ENCODE data around the gene UBE2L3. TPM values are rescaled to one million over a fixed set of nuclear protein-coding genes. Genes with fewer than 3 reads are reported as not detected.
"Not testable (repeated sequence)": the region's sequence is repeated elsewhere in the genome, so short reads cannot be mapped to it uniquely, and the experiment has no call there.

The UBE2L3 gene
- total and polyA plus RNA-seq, 4 experiments from 2014 or later: 39.2 to 116 (median 71.7) TPM

DNA sequence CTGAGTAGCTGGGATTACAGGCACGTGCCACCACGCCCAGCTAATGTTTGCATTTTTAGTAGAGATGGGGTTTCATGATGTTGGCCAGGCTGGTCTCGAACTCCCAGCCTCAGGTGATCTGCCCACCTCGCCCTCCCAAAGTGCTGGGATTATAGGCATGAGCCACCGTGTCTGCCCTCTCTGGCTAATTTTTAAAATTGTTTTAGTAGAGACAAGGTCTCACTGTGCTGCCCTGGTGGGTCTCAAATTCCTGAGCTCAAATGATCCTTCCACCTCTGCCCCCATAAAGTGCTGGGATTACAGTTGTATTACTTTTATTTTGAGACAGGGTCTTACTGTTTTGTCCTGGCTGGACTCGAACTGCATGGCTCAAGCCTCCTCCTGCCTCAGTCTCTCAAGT is 78.0 kb downstream of the UBE2L3 start:
- H3K27me3 ChIP-seq (ENCODE audit: insufficient read depth, low read length); intact Hi-C loops (cut with micrococcal nuclease); H3K9me3 ChIP-seq (ENCODE audit: control insufficient read depth in 1 of 2, low read length in 2 of 2); H3K9me3 Mint-ChIP-seq; H3K27ac ChIP-seq (ENCODE audit: low read depth, low read length); H3K27me3 Mint-ChIP-seq; H3K27ac Mint-ChIP-seq; DNase-seq; H3K36me3 ChIP-seq (ENCODE audit: insufficient read depth, low read length); H3K4me3 ChIP-seq (ENCODE audit: low read length in 2 of 2): not testable (repeated sequence)
- H3K4me1 ChIP-seq (ENCODE audit: insufficient read depth, low read length): peaks cover 28% of the 10 kb centered on the region
- peak overlapping the region in 2 of 8 donors; percentile 42 to 50 for H3K4me3 Mint-ChIP-seq
- ChIA-PET POLR2A (ENCODE audit: partially characterized antibody) (interaction anchor here (7.1 kb wide), 1 partner anchor 17 kb away, joined by 201 read pairs; the partner anchor contains the start of gene YDJC), CTCF (ENCODE audit: partially characterized antibody) (interaction anchor here (0.7 to 7.2 kb wide), 7 partner anchors 11 to 76 kb away, joined by 3 to 245 read pairs (median 11); partner anchors contain the start of genes CCDC116 and YDJC)
- H3K36me3 Mint-ChIP-seq: peaks cover 17 to 25% of the 10 kb centered on the region in 2 donors
- peaks cover 17 to 44% (median 29%) of the 10 kb centered on the region in 4 donors for H3K4me1 Mint-ChIP-seq

- Histone ChIP-seq H3K27me3 (ENCODE audit: insufficient read depth, low read length) (no peaks in the 10 kb centered on the region), H3K4me3 (ENCODE audit: low read length in 2 of 2) (no peak overlapping the region), H3K36me3 (ENCODE audit: insufficient read depth, low read length) (peaks cover 6% of the 10 kb centered on the region), H3K4me1 (ENCODE audit: insufficient read depth, low read length) (peaks cover 33% of the 10 kb centered on the region), H3K27ac (ENCODE audit: low read depth, low read length) (no peak overlapping the region), H3K9me3 (ENCODE audit: control insufficient read depth in 1 of 2, low read length in 2 of 2) (no peaks in the 10 kb centered on the region)
- H3K36me3 Mint-ChIP-seq: peaks cover 17 to 30% of the 10 kb centered on the region in 2 donors
- intact Hi-C loops (cut with micrococcal nuclease): no loop called here
- peaks cover 0 to 1% of the 10 kb centered on the region in 2 donors for H3K27me3 Mint-ChIP-seq
- H3K9me3 Mint-ChIP-seq: no peaks in the 10 kb centered on the region
- peaks cover 16 to 46% (median 30%) of the 10 kb centered on the region in 4 donors for H3K4me1 Mint-ChIP-seq
- POLR2A ChIA-PET (ENCODE audit: partially characterized antibody): interaction anchor here (1.4 to 7.1 kb wide), 3 partner anchors 14 to 19 kb away, joined by 3 to 201 read pairs (median 4); partner anchors contain the start of genes CCDC116, PPIL2 and YDJC
- CTCF ChIA-PET (ENCODE audit: partially characterized antibody): interaction anchor here (0.6 to 7.2 kb wide), 16 partner anchors 8 to 78 kb away, joined by 3 to 245 read pairs (median 5); partner anchors contain the start of genes CCDC116, PPIL2 and YDJC
- peak; percentile 80 to 85 (median 82) for DNase-seq
- peak overlapping the region in 1 of 8 donors; percentile 46 for H3K4me3 Mint-ChIP-seq
- peak overlapping the region in 4 of 7 donors; percentile 13 to 83 (median 58) for H3K27ac Mint-ChIP-seq
These were observed 79.4 kb downstream of the UBE2L3 start for GRCh38 chr22:21646608-21647590.

DNA sequence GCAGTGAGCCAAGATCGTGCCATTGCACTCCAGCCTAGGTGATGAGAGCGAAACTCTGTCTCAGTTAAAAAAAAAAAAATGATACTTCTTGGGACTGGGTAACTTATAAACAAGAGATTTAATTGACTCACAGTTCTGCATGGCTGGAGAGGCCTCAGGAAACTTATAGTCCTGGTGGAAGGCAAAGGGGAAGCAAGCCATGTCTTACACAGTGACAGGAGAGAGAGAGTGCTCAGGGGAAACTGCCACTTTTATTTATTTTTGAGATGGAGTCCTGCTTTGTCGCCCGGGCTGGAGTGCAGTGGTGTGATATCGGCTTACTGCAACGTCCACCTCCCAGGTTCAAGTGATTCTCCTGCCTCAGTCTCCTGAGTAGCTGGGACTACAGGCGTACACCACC is 82.8 kb downstream of the UBE2L3 start:
- Mint-ChIP-seq H3K36me3 (peaks cover 11 to 17% of the 10 kb centered on the region in 2 donors), H3K27me3 (peaks cover 0 to 1% of the 10 kb centered on the region in 2 donors), H3K9me3 (no peaks in the 10 kb centered on the region), H3K4me1 (peaks cover 8 to 30% (median 18%) of the 10 kb centered on the region in 4 donors), H3K27ac (peak overlapping the region in 1 of 7 donors; percentile 21), H3K4me3 (peak overlapping the region in 4 of 8 donors; percentile 46 to 90 (median 51))
- Histone ChIP-seq H3K36me3 (ENCODE audit: insufficient read depth, low read length) (peaks cover 6% of the 10 kb centered on the region), H3K4me3 (ENCODE audit: low read length in 2 of 2) (no peak overlapping the region), H3K9me3 (ENCODE audit: control insufficient read depth in 1 of 2, low read length in 2 of 2) (no peaks in the 10 kb centered on the region), H3K27ac (ENCODE audit: low read depth, low read length) (no peak overlapping the region), H3K27me3 (ENCODE audit: insufficient read depth, low read length) (no peaks in the 10 kb centered on the region), H3K4me1 (ENCODE audit: insufficient read depth, low read length) (peaks cover 30% of the 10 kb centered on the region)
- no peak for DNase-seq
- POLR2A ChIA-PET (ENCODE audit: partially characterized antibody): interaction anchor here (0.7 kb wide), 1 partner anchor 1616 kb away, joined by 3 read pairs; no protein-coding TSS in a partner anchor
- CTCF ChIA-PET (ENCODE audit: partially characterized antibody): interaction anchor here (2.7 to 4.3 kb wide), 3 partner anchors 8 to 21 kb away, joined by 7 to 18 read pairs (median 17); partner anchors contain the start of genes SDF2L1 and YDJC
- intact Hi-C loops (cut with micrococcal nuclease): no loop called here

- Histone ChIP-seq H3K27ac (ENCODE audit: low read depth, low read length) (no peak overlapping the region), H3K9me3 (ENCODE audit: control insufficient read depth in 1 of 2, low read length in 2 of 2) (no peaks in the 10 kb centered on the region), H3K4me3 (ENCODE audit: low read length in 2 of 2) (peak overlapping the region; percentile 56 to 74), H3K4me1 (ENCODE audit: insufficient read depth, low read length) (peaks cover 30% of the 10 kb centered on the region), H3K27me3 (ENCODE audit: insufficient read depth, low read length) (no peaks in the 10 kb centered on the region), H3K36me3 (ENCODE audit: insufficient read depth, low read length) (peaks cover 6% of the 10 kb centered on the region)
- Mint-ChIP-seq H3K36me3 (peaks cover 11 to 14% of the 10 kb centered on the region in 2 donors), H3K27me3 (peaks cover 0 to 1% of the 10 kb centered on the region in 2 donors), H3K9me3 (no peaks in the 10 kb centered on the region), H3K4me3 (peak overlapping the region; percentile 81 to 95 (median 88)), H3K27ac (peak overlapping the region in 5 of 7 donors; percentile 1 to 87 (median 59)), H3K4me1 (peaks cover 8 to 30% (median 19%) of the 10 kb centered on the region in 4 donors)
- CTCF ChIA-PET (ENCODE audit: partially characterized antibody): interaction anchor here (1.0 to 4.3 kb wide), 4 partner anchors 8 to 22 kb away, joined by 3 to 18 read pairs (median 12); partner anchors contain the start of genes SDF2L1 and YDJC
- intact Hi-C loops (cut with micrococcal nuclease): no loop called here
- POLR2A ChIA-PET (ENCODE audit: partially characterized antibody): interaction anchor here (1.0 to 4.2 kb wide), 5 partner anchors 9 to 24 kb away, joined by 3 to 26 read pairs (median 7); partner anchors contain the start of genes PPIL2, SDF2L1 and YDJC
- no peak for DNase-seq
These were observed 83.5 kb downstream of the UBE2L3 start for GRCh38 chr22:21650823-21651520.

DNA sequence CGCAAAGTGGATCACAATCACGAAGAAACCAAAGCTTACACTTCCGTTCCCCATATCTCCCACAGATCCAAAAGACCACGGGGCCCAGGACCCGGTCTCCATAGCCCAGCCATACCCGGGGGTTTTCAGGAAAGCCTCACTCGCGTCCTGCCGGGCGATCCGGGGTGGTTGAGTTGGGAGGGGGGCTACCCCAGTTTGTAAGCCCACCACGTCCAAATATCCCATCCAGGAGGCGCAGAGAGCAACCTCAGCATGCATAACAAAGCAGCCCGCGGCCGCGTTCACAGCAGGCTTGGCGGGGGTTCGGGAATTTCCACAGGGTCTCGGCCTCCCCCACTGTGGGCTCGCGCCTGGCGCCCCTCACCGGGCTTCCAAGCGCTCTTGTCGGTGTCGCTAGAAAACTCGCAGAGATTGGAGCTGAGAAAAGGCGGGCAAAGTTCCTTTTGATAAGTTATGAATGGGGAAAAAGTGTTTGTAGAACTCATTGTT is 84.1 kb downstream of the UBE2L3 start:
- peak overlapping the region; percentile 1 to 87 (median 43) for H3K27ac Mint-ChIP-seq
- DNase-seq: no peak
- H3K27me3 Mint-ChIP-seq: peaks cover 0 to 1% of the 10 kb centered on the region in 2 donors
- H3K27me3 ChIP-seq (ENCODE audit: insufficient read depth, low read length): no peaks in the 10 kb centered on the region
- ChIA-PET POLR2A (ENCODE audit: partially characterized antibody) (interaction anchor here (1.0 to 4.2 kb wide), 5 partner anchors 8 to 25 kb away, joined by 3 to 26 read pairs (median 7); partner anchors contain the start of genes PPIL2, SDF2L1 and YDJC), CTCF (ENCODE audit: partially characterized antibody) (interaction anchor here (1.0 to 4.3 kb wide), 3 partner anchors 9 to 22 kb away, joined by 3 to 18 read pairs (median 17); partner anchors contain the start of genes SDF2L1 and YDJC)
- peak overlapping the region; percentile 56 to 74 for H3K4me3 ChIP-seq (ENCODE audit: low read length in 2 of 2)
- intact Hi-C loops (cut with micrococcal nuclease): loop anchor here (1.0 kb wide), 2 partner anchors 9 to 15 kb away; partner anchors contain the start of genes PPIL2 and SDF2L1
- no peaks in the 10 kb centered on the region for H3K9me3 Mint-ChIP-seq
- H3K36me3 Mint-ChIP-seq: peaks cover 8 to 9% of the 10 kb centered on the region in 2 donors
- H3K36me3 ChIP-seq (ENCODE audit: insufficient read depth, low read length): peaks cover 6% of the 10 kb centered on the region
- peaks cover 31% of the 10 kb centered on the region for H3K4me1 ChIP-seq (ENCODE audit: insufficient read depth, low read length)
- no peaks in the 10 kb centered on the region for H3K9me3 ChIP-seq (ENCODE audit: control insufficient read depth in 1 of 2, low read length in 2 of 2)
- H3K4me1 Mint-ChIP-seq: peaks cover 11 to 31% (median 21%) of the 10 kb centered on the region in 4 donors
- H3K27ac ChIP-seq (ENCODE audit: low read depth, low read length): peak overlapping the region; percentile 42
- peak overlapping the region; percentile 81 to 95 (median 88) for H3K4me3 Mint-ChIP-seq

- Histone ChIP-seq H3K27ac (ENCODE audit: low read depth, low read length) (peak overlapping the region; percentile 42), H3K27me3 (ENCODE audit: insufficient read depth, low read length) (no peaks in the 10 kb centered on the region), H3K4me1 (ENCODE audit: insufficient read depth, low read length) (peaks cover 31% of the 10 kb centered on the region), H3K36me3 (ENCODE audit: insufficient read depth, low read length) (peaks cover 3% of the 10 kb centered on the region), H3K4me3 (ENCODE audit: low read length in 2 of 2) (peak overlapping the region; percentile 56 to 74), H3K9me3 (ENCODE audit: control insufficient read depth in 1 of 2, low read length in 2 of 2) (no peaks in the 10 kb centered on the region)
- Mint-ChIP-seq H3K27me3 (no peaks in the 10 kb centered on the region), H3K27ac (peak overlapping the region in 6 of 7 donors; percentile 13 to 87 (median 36)), H3K4me3 (peak overlapping the region; percentile 81 to 95 (median 88)), H3K4me1 (peaks cover 13 to 32% (median 22%) of the 10 kb centered on the region in 4 donors), H3K9me3 (no peaks in the 10 kb centered on the region), H3K36me3 (peaks cover 4 to 5% of the 10 kb centered on the region in 2 donors)
- intact Hi-C loops (cut with micrococcal nuclease): loop anchor here (1.0 kb wide), 2 partner anchors 10 to 14 kb away; partner anchors contain the start of genes PPIL2 and SDF2L1
- CTCF ChIA-PET (ENCODE audit: partially characterized antibody): interaction anchor here (1.0 to 4.3 kb wide), 3 partner anchors 9 to 23 kb away, joined by 3 to 18 read pairs (median 17); partner anchors contain the start of genes SDF2L1 and YDJC
- peak; percentile 71 to 88 (median 75) for DNase-seq
- POLR2A ChIA-PET (ENCODE audit: partially characterized antibody): interaction anchor here (1.0 to 4.2 kb wide), 5 partner anchors 8 to 25 kb away, joined by 3 to 26 read pairs (median 7); partner anchors contain the start of genes PPIL2, SDF2L1 and YDJC
These were observed 84.6 kb downstream of the UBE2L3 start for GRCh38 chr22:21652010-21652546.

Data from CD4-positive, alpha-beta memory T cell (primary cell).